ENCODE results near the gene HNRNPAB.
"Not testable (repeated sequence)": the region's sequence is repeated elsewhere in the genome, so short reads cannot be mapped to it uniquely, and the experiment has no call there.

The HNRNPAB gene

GRCh38 chr5:178245389-178245788 is 41.1 kb downstream of the HNRNPAB start:
- no peak for DNase-seq (ENCODE audit: low spot score)

GRCh38 chr5:178246624-178247279 is 42.4 kb downstream of the HNRNPAB start:
- DNase-seq (ENCODE audit: low spot score): no peak

GRCh38 chr5:178247481-178248456 is 43.4 kb downstream of the HNRNPAB start:
- DNase-seq (ENCODE audit: low spot score): peak; percentile 53

GRCh38 chr5:178248750-178249149 is 44.4 kb downstream of the HNRNPAB start:
- DNase-seq (ENCODE audit: low spot score): no peak

GRCh38 chr5:178249191-178249989 is 45.1 kb downstream of the HNRNPAB start:
- DNase-seq (ENCODE audit: low spot score): no peak

GRCh38 chr5:178250263-178250662 is 45.9 kb downstream of the HNRNPAB start:
- DNase-seq (ENCODE audit: low spot score): no peak

- DNase-seq (ENCODE audit: low spot score): no peak
Observed at GRCh38 chr5:178252258-178252657, 47.9 kb downstream of the HNRNPAB start.

- not testable (repeated sequence) for DNase-seq (ENCODE audit: low spot score)
Observed at GRCh38 chr5:178253632-178254031, 49.3 kb downstream of the HNRNPAB start.

GRCh38 chr5:178256746-178257145 is 52.4 kb downstream of the HNRNPAB start:
- DNase-seq (ENCODE audit: low spot score): no peak

- DNase-seq (ENCODE audit: low spot score): no peak
Observed at GRCh38 chr5:178257650-178258049, 53.3 kb downstream of the HNRNPAB start.

- DNase-seq (ENCODE audit: low spot score): no peak
Observed at GRCh38 chr5:178259623-178260536, 55.5 kb downstream of the HNRNPAB start.

Data from D341Med (cell line).